Measurements from ENCODE around the gene TSHZ1. TPM values are rescaled to one million over a fixed set of nuclear protein-coding genes. Genes with fewer than 3 reads are reported as not detected.

TSHZ1 gene
- total RNA-seq, 4 donors from 2014 or later = 14.1 to 23.3 (median 17.6) TPM

GRCh38 chr18:75337348-75337747 is 126.8 kb downstream of the TSHZ1 start:
- intact Hi-C loops (cut with DNase I; ENCODE audit: low total_unique reads) = no loop called here
- 88 to 89% methylated on average over 7 of the region's 7 CpGs for WGBS, 2 donors
- no peak for DNase-seq (ENCODE audit: low spot score in 2 of 2)
- H3K4me3 ChIP-seq (ENCODE audit: low read depth, poor library complexity, severe bottlenecking) = no peak overlapping the region
- TF ChIP-seq POLR2A (IDR thresholded peaks at IDR 0.05) = no peak
- no peak for TF ChIP-seq CTCF (IDR thresholded peaks at IDR 0.05)

- intact Hi-C loops (cut with DNase I; ENCODE audit: low total_unique reads) = no loop called here
- H3K4me3 ChIP-seq (ENCODE audit: low read depth, poor library complexity, severe bottlenecking) = no peak overlapping the region
- TF ChIP-seq CTCF (IDR thresholded peaks at IDR 0.05) (no peak), POLR2A (IDR thresholded peaks at IDR 0.05) (no peak)
- 77 to 79% methylated on average over 13 of the region's 13 CpGs for WGBS, 2 donors
- DNase-seq (ENCODE audit: low spot score in 2 of 2) = no peak
Observed at GRCh38 chr18:75338631-75339030, 128.0 kb downstream of the TSHZ1 start.

Other genes starting within 250 kb of the TSHZ1 start
- gene PTGR3, start 1.7 kb upstream of the TSHZ1 start, total RNA-seq = 10 to 100 TPM; 11.7 to 29.3 (median 24.2) TPM
- not detected for gene SMIM21, start 216.9 kb downstream of the TSHZ1 start, total RNA-seq